WTC11 (cell line): ENCODE data around the gene APBA3.

Source experiments
- AFF4 ChIP-seq: sonication (generic); formaldehyde crosslinking; IDR thresholded peaks from 2 replicates; pipeline ENCODE4 v1.8.1; 2023; ENCODE audit warnings: mild to moderate bottlenecking, missing genetic modification reagents, borderline replicate concordance
- CTCF ChIP-seq: fragments of 200-600 bp; IDR thresholded peaks from 2 replicates; pipeline ENCODE4 v1.8.0; 2022; ENCODE audit warnings: antibody characterized with exemption
- FOXJ3 ChIP-seq: sonication (generic); formaldehyde crosslinking; IDR thresholded peaks from 2 replicates; pipeline ENCODE4 v1.9.0; 2021; ENCODE audit warnings: missing genetic modification reagents, mild to moderate bottlenecking, borderline replicate concordance
- FOXK1 ChIP-seq: sonication (generic); formaldehyde crosslinking; IDR thresholded peaks from 2 replicates; pipeline ENCODE4 v1.8.0; 2022; ENCODE audit warnings: mild to moderate bottlenecking, moderate library complexity, missing genetic modification reagents
- HMGXB4 ChIP-seq: sonication (generic); formaldehyde crosslinking; IDR thresholded peaks from 2 replicates; pipeline ENCODE4 v1.8.1; 2023; ENCODE audit warnings: mild to moderate bottlenecking, moderate library complexity, missing genetic modification reagents
- IRF2 ChIP-seq: sonication (generic); formaldehyde crosslinking; IDR thresholded peaks from 2 replicates; pipeline ENCODE4 v1.8.0; 2022; ENCODE audit warnings: low read depth, missing genetic modification reagents, borderline replicate concordance
- NFE2L1 ChIP-seq: sonication (generic); formaldehyde crosslinking; IDR thresholded peaks from 2 replicates; pipeline ENCODE4 v1.8.1; 2023; ENCODE audit warnings: missing genetic modification reagents
- TEAD4 ChIP-seq: sonication (generic); formaldehyde crosslinking; IDR thresholded peaks from 2 replicates; pipeline ENCODE4 v1.8.0; 2022; ENCODE audit warnings: mild to moderate bottlenecking, missing genetic modification reagents
- USF2 ChIP-seq: sonication (generic); formaldehyde crosslinking; IDR thresholded peaks from 2 replicates; pipeline ENCODE4 v1.8.1; 2023; ENCODE audit warnings: mild to moderate bottlenecking, missing genetic modification reagents, moderate library complexity
- ZNF416 ChIP-seq: fragments of 250-450 bp; sonication (Bioruptor Pico); IDR thresholded peaks from 2 replicates; pipeline ENCODE4 v1.9.0; 2021; ENCODE audit warnings: mild to moderate bottlenecking, inconsistent platforms

- TF ChIP-seq CTCF = no peak
- no peak for TF ChIP-seq AFF4 (CRISPR knock-in tag)
- TF ChIP-seq FOXK1 (CRISPR knock-in tag) = no peak
- TF ChIP-seq HMGXB4 (CRISPR knock-in tag) = no peak
- TF ChIP-seq ZNF416 = no peak
- no peak for TF ChIP-seq IRF2 (CRISPR knock-in tag)
- TF ChIP-seq TEAD4 (CRISPR knock-in tag) = no peak
- no peak for TF ChIP-seq NFE2L1 (CRISPR knock-in tag)
- TF ChIP-seq USF2 (CRISPR knock-in tag) = no peak
- no peak for TF ChIP-seq FOXJ3
Observed at GRCh38 chr19:3759482-3760254, 1.8 kb downstream of the APBA3 start.
